Retinal pigment epithelial cell (primary cell): ENCODE measurements around the gene ZNF311.

Source experiments
- DNase-seq: peaks from one replicate; pipeline ENCODE4 v3.0.0-alpha.2; 2010; ENCODE audit warnings: low read depth
- H3K4me3 ChIP-seq: 2 replicates; pipeline ENCODE4 v1.5.1; 2011; ENCODE audit warnings: mild to moderate bottlenecking, low read length, control low read depth, moderate library complexity
- CTCF ChIP-seq: conservative IDR thresholded peaks from 2 replicates; pipeline ENCODE4 v1.5.1; 2011; ENCODE audit warnings: low read depth, low read length, control low read depth, inconsistent platforms

The ZNF311 gene

DNA sequence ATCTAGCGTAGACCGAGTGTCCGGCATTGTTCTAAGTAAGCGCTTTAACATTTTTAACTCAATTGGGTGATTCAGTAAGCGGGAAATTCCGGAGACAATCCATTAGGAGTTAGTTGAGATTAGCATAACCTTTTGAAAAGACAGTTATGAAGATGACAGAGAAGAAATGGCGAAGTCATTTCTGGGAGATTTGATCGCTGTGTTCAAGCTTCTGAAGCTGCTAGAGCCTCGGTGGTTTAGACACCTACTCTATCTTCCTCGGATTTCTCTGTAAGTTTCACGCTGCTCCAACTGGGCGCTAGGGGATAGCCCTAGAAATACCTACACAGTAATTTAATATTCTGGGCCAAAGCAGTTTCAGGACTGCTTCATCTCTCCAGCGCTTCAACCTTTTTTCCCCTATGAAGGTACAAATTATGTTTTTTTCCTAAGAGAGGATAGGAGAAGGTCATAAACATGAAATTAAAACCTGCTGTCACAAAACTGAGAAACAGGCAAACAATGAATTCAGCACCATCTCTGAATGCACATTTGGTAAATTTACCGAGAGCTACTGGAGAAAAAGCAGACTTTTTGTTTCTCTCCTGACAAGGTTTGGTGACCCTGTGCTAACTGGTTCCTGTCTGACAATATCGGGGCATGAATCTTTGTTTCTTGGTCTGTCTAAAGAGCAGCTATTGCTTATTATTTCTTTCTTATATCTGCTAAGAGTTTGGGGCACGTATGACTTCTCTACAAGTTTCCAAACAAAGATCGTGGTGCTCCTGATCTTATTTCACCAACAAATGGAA is 22.4 kb downstream of the ZNF311 start:
- no peak for DNase-seq
- TF ChIP-seq CTCF = peak; percentile 29
- peak overlapping the region; percentile 86 for H3K4me3 ChIP-seq

- peak overlapping the region; percentile 86 for H3K4me3 ChIP-seq
- TF ChIP-seq CTCF = no peak
- DNase-seq = no peak
Observed at GRCh38 chr6:28981833-28982475, 23.2 kb downstream of the ZNF311 start.

DNA sequence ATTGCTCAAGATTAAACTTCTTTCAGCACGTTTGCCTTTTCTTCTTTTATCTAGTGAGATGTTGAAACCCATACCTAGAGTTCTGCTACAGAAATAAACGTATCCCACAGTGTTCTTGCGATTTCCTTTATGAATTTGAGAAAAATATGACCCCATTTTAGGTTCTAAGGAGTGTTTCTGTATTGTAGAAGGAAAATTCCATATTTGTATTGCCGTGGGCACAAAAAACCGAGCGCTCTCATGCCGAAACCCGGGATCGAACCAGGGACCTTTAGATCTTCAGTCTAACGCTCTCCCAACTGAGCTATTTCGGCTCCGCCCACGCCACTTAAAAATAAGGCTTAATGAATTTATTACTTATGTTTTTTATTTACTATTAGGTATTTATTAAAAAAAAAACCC is 23.7 kb downstream of the ZNF311 start:
- peak overlapping the region; percentile 86 for H3K4me3 ChIP-seq
- DNase-seq = no peak
- no peak for TF ChIP-seq CTCF

- H3K4me3 ChIP-seq = peak overlapping the region; percentile 86
- no peak for DNase-seq
- TF ChIP-seq CTCF = peak; percentile 50
Observed at GRCh38 chr6:28980852-28981430, 24.2 kb downstream of the ZNF311 start.

DNA sequence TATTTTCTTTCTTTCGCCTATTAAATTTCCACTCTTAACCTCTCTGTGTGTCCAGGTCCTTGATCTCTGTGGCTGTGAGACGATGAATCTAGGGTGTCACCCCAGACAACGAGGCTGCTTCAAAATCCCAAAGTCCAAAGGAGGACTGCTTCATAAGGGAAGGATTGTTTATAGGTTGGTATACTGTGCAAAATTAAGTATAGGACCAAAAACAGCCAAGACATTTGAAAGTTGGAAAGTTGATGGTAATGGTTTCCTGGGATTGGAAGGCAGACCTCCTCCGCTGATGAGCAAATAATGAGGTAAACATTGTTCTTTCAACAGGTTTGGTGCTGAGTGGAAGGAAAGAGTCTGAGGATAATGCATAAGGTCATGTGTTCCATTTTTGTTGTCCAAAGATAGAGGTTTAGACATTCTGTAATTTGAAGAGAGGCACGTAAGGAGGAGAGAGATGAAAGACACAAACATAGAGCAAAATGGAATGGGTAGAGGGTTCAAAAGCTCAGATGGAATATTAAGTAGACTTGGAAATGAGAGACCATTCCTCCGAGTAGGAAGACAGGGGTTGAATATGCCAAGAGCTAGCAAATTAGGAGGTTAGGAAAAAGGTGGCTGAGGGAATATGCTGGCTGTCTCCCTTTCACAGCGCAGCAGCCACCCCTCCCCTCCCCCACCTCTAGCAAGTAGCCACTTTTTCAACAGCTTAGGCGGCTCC is 24.8 kb downstream of the ZNF311 start:
- H3K4me3 ChIP-seq = peak overlapping the region; percentile 86
- DNase-seq = no peak
- TF ChIP-seq CTCF = no peak

GRCh38 chr6:28979679-28980078 is 25.4 kb downstream of the ZNF311 start:
- no peak overlapping the region for H3K4me3 ChIP-seq
- no peak for DNase-seq
- TF ChIP-seq CTCF = no peak
